Vagina (tissue), 2 donors: ENCODE data around the gene KRT6C.

Experiments
- POLR2AphosphoS5 ChIP-seq, 2 donors: sonication (generic); formaldehyde crosslinking; IDR thresholded peaks; one replicate each; pipeline ENCODE4 v1.9.0; 2017; ENCODE audit warnings: antibody characterized with exemption in 2 of 2, mild to moderate bottlenecking in 2 of 2, low read depth in 1 of 2; ENCODE audit not compliant: insufficient read depth in 1 of 2
- TF ChIP-seq, protein P1 (sequence below), 3 experiments: fragments of 450-650 bp in 2 of 3; fragments of 200-600 bp in 1 of 3; sonication (generic) in 1 of 3; IDR thresholded peaks; one replicate each; pipeline ENCODE4 v1.5.1; 2017 to 2019; ENCODE audit warnings: antibody characterized with exemption in 3 of 3, mild to moderate bottlenecking in 2 of 3, moderate library complexity in 2 of 3

DNA sequence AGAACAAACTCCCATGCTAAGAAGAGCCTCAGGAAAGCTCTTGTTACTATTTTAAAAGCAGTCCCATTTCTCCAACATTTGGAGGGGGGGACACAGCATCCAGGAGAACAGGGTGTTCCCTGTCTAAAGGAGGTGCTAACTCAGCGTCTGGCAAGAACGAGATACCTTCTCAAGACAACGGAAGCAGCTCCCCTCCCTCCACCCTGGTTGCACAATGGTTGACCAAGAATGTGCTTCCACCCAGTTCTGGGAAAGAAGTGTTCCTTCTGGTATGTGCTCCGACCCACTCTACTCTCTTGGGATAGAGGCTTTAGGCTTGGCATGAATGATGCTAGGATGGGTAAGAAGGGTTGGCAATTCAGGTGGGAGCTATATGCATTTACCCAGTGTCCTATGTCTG, 20.9 kb upstream of the KRT6C start:
- TF ChIP-seq, protein P1, sequence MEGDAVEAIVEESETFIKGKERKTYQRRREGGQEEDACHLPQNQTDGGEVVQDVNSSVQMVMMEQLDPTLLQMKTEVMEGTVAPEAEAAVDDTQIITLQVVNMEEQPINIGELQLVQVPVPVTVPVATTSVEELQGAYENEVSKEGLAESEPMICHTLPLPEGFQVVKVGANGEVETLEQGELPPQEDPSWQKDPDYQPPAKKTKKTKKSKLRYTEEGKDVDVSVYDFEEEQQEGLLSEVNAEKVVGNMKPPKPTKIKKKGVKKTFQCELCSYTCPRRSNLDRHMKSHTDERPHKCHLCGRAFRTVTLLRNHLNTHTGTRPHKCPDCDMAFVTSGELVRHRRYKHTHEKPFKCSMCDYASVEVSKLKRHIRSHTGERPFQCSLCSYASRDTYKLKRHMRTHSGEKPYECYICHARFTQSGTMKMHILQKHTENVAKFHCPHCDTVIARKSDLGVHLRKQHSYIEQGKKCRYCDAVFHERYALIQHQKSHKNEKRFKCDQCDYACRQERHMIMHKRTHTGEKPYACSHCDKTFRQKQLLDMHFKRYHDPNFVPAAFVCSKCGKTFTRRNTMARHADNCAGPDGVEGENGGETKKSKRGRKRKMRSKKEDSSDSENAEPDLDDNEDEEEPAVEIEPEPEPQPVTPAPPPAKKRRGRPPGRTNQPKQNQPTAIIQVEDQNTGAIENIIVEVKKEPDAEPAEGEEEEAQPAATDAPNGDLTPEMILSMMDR (IDR thresholded peaks at IDR 0.05) = no peak
- TF ChIP-seq POLR2AphosphoS5 (IDR thresholded peaks at IDR 0.05; ENCODE audit: insufficient read depth in 1 of 2, low read depth in 1 of 2) = peak in 1 of 2 donors; percentile 64
